SKM-1 treated with dmso at 0.1 percent for 144 hours (cell line): ENCODE results near the gene ANO7.

Source experiments
- DNase-seq: peaks from one replicate; lab custom pipeline; 2025; ENCODE audit not compliant: unreplicated experiment; lab: John Stamatoyannopoulos, UW

ANO7 gene

DNA sequence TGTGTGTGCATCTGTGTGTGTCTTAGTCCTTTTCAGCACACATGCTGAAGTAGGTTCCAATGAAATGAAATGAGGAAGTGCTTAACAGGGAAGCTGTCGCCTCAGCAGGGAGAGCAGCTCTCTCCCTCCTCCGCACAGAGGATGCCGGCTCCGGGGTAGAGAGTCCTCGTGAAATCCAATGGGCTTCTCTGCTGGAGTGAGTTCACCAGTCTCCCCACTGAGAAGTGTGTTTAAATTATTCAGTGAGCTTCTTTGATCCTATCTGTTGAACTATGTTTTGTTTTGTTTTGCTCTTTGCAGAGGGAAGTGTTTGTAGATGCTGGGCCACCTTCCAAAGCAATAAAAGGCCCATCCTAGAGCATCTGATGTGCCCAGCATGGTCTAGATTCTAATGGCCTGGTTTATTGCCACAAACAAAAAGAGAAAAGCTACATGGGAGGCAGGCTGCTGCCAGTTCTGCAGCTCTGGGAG is 31.5 kb upstream of the ANO7 start:
- DNase-seq, result peak; percentile 79

DNA sequence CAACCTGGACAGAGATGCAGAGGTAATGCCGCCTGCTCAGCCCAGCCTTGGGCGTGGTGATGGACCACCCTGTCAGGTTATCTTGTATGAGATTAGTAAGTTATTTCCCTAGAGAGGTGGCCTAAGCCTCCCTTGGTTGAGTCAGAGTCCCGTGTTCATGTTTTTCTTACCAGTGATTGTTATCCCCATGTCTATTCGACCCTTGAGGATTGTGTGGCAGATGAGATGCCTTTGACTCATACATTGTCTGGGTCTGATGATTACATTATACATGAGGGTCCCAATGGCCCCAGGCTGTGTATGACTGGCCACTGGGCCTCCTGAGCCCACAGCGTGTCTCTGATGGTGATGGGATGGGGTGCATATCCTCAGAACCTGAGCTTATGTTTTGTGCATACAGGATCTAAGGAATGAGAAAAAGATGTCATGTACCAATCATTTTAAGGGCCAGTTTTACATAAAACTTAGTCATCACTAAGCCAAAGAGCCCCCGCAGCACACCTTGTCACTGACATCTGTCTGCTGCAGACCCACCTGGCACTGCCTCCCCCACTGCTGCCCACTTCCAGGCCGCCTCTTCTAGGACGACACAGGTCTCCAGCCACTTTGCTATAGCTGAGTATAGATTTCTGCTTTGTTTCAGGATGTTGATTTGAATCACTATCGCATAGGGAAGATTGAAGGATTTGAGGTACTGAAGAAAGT is 30.5 kb upstream of the ANO7 start:
- DNase-seq, result no peak

DNA sequence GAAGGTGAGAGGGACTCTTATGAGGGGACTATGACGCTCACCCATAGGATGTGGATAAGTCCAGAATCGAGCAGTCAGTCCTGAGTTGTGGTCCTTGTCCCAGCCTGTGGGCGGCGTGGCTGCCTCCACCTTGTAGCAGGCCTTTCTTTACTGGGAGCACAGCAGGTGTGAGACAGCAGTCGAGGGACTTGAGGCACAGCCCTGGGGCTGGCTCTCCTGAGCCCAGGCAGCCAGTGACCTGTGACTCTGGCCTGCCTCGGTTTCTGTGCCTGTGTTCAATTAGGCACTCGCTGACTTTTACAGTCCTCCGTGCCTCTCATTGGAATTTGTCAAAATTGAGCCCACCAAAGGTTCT is 30.0 kb upstream of the ANO7 start:
- no peak for DNase-seq

DNA sequence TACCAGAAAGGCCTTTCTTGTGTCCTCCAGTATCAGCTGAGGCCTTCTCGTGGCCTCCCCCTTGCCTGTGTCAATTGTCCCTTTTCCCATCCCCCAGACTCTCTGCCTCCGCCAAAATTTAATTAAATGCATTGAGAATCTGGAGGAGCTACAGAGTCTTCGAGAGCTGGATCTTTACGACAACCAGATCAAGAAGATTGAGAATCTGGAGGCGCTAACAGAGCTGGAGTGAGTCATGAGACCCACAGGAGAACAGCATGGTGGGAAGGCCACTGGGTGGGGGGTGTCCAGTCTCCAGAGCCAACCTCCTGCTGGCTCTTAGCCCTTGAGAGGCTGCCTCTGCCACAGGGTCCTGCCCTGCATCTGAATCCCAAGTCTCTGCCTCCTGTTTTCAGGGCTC is 29.4 kb upstream of the ANO7 start:
- no peak for DNase-seq

DNA sequence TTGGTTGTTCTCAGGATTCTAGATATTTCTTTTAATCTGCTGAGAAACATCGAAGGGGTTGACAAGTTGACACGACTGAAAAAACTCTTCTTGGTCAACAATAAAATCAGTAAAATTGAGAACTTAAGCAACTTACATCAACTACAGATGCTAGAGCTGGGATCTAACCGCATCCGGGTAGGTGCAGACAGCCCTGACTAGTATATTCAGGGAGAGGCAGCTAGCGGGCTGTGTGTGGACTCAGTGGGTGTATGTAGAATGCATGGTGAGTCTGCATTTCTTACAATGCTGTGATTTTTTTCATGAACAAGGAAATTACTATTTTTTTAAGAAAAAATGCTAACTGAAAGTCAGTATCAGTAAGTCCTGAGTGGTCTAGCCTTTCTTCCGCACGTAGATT is 28.2 kb upstream of the ANO7 start:
- no peak for DNase-seq

DNA sequence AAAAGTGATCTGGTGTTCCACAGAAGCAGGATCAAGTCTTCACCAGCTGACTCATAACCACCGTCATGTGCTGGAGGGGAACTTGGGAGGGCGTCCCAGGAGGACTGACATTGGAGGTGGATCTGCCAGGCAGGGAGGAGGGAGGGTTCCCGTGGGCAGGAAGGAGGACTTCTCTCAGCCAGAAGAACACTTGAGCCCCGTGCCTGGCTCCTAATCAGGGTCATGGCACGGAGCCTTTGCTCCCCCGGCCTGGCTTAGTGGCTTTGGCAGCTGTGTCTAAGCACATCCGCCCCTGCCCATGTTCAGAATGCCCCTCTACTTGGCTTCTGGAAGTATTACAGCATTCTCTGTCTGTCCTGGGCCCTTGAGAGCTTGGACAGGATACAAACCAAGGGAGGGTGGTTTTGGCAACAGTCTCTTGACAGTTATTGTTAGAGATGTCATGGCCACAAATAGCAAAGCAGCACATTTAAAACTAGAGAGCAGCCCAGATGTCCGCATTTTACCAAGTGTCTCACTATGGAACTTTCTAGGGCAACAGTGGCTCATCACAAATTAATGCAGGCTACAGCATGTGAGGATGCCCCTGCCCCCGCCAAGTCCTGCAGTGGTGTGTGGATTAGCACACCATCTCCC is 26.7 kb upstream of the ANO7 start:
- no peak for DNase-seq

DNA sequence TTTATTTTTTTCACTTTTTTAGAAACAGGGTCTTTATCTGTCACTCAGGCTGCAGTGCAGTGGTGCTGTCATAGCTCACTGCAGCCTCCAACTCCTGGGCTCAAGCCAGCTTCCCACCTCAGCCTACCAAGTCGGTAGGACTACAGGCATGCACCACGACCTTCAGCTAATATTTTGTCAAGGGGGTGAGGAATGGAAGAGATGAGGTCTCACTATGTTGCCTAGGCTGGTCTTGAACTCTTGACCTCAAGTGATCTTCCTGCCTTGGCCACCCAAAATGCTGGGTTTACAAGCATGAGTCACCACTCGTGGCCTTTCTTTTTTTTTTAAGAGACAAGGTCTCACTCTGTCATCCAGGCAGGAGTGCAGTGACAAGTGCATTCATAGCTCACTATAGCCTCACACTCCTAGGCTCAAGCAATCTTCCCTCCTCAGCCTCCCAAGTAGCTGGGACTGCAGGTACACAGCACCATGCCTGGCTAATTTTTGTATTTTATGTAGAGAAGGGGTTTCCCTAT is 24.8 kb upstream of the ANO7 start:
- DNase-seq, result no peak

DNA sequence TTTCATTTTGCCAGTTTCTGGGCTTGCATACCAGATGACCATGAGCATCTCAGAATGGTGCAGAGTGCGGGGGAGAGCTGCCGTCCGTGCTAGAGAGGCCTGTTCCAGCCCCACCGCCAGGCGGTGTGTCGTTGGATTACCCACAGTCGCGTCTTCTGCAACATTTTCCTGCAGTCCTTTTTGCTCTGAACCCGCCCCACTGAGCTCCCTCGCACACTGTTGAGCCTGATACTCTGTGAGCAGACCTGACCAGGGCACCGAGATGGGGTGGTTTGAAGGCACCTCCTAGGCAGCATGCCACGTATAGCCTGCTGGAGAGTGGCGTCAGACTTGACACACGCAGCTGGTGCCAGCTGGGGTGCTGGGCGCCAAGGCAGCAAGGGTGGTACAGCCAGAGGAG is 20.1 kb upstream of the ANO7 start:
- no peak for DNase-seq

DNA sequence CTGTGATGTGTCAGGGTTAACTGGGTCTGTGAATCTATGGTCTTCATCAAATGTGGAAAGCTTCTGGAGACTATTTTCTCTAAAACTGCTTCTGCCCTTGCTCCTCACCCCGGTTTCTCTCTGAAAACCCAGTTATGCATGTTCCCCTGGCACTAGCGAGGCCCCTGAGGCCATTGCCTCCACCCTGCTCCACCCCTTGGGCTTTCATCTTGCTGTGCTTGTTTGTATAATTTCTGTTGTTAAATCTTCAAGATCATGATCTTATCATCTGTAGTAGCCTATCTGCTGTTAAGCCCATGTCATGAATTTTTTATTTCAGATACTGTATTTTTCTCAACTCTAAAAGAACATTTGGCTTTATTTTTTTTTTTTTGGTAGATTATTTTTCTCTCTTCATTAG is 14.9 kb upstream of the ANO7 start:
- no peak for DNase-seq

DNA sequence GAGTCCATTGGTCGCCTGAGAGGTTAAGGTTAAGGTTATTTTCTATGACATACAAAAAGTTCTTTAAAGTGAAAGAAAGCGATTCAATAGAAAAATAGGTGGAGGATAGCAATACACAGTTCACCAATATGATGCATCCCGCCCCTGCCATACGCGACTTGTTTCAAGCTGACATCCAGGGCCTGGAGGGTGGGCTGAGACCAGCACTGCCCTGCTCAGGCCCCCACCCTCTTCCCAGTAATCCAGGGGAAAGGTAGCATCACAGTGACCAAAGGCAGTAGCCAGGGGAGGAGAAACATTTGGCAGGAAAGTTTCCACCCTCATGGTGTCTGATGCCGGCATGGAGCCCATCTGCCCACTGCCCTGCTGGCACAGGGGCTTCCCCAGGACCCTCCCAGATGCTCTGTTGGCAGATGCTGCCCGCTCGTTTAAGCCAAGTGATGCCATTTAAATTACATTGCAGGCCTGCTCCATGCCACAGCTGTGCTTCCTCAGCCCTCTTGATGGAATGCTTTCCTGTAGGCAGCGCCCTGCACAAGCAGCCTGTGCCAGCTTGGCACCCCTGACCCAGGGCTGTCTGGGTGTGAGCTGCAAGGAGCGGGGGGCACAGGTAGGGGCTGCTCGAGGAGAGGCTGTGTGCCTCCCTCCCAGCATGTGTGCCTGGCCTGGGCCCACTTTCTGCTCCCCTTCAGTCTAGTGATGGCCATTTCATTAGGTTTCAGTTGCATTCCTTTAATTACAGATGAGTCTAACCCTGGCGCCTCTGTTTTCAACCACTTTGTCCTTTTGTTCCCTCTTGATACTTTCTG is 10.7 kb upstream of the ANO7 start:
- no peak for DNase-seq

DNA sequence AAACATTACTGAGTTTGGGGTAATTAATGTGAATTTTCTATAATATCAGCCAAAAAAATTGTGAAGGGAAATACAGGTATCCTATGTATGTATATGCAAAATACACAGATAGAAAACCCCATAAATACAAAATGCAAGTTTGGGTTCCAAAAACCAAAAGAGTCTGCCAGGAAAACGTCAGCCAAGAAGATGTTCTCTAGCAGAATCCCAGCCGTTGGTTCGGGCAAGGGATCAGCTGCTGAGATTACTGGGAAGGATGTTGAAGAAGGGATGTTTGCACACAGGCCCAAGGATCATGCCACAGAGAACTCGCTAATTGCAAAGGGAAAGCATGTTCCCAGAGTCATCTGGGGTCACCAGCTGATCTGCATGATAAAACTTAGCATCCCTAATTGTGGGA is 9.5 kb upstream of the ANO7 start:
- DNase-seq, result no peak

DNA sequence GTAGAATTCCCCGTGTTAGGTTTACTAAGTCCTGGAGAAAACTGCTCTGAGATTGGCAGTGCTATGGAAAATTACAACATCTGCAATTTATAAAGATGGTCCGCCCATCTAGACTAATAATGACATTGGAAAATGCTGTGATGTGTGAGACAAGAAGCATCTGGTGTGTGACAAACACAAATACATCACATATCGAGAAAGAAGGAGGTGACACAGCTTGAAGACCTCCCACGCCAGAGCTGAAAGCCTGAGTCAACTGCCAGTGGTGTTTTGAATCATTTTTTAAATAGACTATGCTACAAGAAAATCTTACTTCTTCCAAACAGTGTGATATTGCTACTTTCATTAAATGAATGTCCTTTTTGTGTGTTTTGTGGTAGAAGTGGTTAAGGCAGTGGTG is 8.6 kb upstream of the ANO7 start:
- DNase-seq, result no peak

DNA sequence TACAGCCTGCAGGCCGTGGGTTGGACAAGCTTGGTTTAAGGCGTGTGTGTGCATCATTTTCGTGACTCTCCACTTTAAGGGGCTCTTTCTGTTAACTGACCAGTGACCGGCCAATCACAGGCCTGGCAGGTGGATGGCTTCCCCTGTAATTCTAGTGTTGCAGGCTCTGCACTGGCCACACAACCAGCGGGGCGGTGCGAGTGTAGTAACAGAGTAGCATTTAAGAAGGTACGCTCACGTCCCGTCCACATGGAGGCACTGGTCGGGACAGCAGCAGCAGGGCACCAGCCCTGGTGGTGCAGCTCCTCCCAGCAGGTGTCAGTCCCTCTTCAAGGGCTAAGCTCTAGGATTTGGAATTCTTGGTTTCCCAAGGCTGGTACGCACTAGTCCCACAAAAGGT is 8.0 kb upstream of the ANO7 start:
- DNase-seq, result no peak

DNA sequence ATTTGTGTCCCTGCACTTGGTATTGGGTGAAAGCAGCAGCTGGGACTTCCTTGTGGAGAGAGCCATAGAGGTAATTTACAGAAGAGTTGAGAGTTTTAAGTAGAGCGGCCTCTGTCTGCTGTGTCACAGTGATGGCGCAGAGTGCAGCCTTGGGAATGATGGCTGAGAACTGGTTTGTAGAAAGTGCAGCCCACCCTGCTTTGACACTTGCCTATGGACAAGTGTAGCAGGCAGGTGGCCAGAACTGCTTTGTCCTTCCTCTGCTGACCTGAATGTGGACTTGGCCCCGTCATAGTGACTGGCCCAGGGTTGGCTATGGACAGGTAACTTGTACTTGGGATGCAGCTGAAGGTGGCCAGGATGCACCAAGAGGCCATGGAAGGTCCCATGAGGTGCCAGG is 6.4 kb upstream of the ANO7 start:
- DNase-seq, result no peak

DNA sequence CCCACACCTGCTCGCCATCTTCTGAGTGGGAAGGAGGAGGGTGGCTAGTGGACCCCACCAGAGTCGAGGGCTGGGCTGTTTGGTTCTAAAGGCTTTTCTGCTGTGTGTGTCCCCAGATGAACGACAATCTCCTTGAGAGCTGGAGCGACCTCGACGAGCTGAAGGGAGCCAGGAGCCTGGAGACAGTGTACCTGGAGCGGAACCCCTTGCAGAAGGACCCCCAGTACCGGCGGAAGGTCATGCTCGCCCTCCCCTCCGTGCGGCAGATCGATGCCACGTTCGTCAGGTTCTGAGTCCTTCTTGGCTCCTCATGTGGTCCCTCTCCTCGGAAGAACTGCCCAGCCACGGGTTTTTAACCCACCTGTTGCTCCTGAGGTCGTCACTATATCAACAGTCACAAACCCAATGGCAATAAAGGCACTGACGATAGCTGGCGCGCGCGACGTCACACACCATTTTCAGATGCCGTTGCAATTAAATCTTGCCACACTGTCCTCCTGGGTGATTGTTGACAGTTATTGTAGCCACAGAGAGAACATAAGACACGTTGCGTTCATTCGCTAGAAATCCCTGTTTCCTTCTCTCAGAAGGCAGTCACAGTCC is 5.8 kb upstream of the ANO7 start:
- DNase-seq, result no peak

DNA sequence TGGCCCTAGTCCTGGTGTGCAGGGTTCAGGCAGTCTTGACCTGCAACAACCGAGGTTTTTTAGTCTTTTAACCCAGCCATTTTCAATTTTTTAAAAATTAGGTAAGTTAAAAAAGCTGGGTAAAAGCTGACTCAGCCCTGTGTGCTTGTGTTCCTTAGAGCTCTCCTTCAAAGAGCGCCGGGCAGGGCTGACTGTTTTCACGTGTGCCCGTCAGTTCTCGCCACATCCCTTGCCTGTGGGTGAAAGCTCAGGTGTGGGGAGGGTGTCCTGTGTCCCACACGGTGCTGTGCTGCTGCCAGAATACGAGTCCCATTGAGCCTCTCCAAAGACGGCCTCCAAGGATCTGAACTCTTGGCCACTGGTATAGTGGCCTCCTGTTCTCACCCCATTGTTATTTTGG is 5.3 kb upstream of the ANO7 start:
- DNase-seq, result no peak

DNA sequence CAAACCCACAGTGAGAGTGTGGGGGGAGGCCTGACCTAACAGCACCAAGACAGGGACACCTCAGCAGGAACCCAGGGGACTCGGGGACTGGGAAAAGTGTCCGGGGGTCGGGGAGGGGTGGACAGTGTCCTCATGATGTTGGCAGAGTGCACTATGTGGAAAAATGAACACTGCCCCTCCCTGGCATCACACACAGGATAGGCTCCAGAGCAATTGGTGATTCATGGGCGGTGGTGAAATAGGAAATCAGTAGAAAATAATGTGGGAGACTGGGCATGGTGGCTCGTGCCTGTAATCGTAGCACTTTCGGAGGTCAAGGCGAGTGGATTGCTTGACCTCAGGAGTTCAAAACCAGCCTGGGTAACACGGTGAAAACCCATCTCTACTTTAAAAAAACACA is 3.6 kb upstream of the ANO7 start:
- no peak for DNase-seq

DNA sequence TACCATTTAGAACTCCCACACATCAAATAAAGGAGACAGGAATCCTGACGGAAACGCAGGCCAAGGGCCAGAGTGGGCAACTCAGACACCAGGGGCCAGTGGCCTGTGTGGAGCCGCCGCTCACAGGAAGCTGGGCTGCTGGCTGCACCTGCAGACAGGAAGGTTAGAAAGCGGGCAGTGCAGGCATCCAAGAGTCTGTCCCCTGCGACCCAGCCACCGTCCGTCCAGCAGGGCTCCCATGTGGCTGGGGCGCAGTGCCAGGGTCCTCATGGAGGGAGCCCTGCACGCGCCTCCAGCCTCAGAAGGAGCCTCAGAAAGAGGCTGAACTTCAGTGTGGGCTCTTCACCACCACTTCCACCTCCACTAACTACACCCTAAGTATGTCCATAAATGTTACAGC is 2.5 kb upstream of the ANO7 start:
- DNase-seq, result no peak

DNA sequence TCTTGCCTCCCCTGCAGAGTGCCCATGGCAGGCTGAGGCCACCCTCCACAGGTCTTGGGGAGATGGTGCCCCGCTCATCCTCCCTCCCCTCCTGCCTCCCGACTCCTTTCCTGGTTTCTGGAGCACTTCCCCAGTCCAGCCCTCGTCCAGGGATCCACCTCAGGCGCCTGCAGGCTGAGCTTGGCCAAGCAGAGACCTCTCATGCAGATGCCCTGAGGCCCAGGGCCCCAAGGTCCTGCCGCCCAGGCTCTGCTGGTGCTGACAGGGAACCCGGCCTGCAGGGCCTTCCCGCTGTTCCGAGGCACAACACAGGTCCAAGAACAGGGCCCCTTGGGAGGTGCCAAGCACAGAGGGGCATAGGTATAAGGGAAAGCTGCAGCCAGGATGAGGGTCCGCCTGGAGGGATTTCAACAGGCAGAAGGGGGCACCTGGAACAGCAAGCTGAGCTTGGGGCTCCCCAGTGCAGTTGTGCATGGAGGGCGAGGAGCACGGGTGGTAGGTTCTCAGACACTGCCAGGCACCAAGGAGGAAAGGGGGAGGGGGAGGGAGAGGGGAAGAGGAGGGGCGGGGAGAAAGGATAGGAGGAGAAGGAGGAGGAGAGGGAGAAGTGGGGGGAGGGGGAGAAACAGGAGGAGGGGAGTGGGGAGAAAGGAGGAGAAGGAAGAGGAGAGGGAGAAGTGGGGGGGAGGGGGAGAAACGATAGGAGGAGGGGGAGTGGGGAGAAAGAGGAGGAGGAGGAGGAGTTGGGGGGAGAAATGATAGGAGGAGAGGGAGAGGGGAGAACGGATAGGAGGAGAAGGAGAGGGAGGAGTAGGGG is 1.2 kb upstream of the ANO7 start:
- no peak for DNase-seq

DNA sequence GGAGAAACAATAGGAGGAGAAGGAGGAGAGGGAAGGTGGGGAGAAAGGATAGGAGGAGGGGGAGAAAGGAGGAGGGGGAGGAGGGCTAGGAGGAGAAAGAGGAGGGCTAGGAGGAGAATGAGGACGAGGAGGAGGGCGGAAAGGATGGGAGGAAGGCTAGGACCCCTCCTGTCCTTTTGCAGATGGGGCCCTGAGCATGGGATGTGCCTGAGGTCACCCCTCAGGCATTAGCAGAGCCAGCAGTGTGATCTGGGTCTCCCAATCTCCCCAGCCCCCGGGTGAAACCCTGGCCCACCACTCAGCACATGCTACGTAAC is 601 bp upstream of the ANO7 start:
- DNase-seq, result no peak
